ENCODE data around the gene SUV39H2. TPM values are rescaled to one million over a fixed set of nuclear protein-coding genes. Genes with fewer than 3 reads are reported as not detected.

SUV39H2 gene
- total and polyA plus RNA-seq, 4 donors: 1.8 to 7.5 (median 2.9) TPM

GRCh38 chr10:14945108-14945507 is 66.4 kb downstream of the SUV39H2 start:
- WGBS: 97% methylated on average over 5 of the region's 5 CpGs
- no peak overlapping the region for H3K4me3 ChIP-seq (ENCODE audit: low read depth in 1 of 3, low read length in 3 of 3)
- no peak overlapping the region for H3K27ac ChIP-seq (ENCODE audit: low read depth in 1 of 2, low read length in 2 of 2)
- TF ChIP-seq NR2F2 (IDR thresholded peaks at IDR 0.05): no peak
- no peak for TF ChIP-seq SP1 (IDR thresholded peaks at IDR 0.05)
- peaks cover 0 to 2% (median 0%) of the 10 kb centered on the region in 4 donors for H3K4me1 ChIP-seq (ENCODE audit: control insufficient read depth in 4 of 4, insufficient read depth in 4 of 4, low read length in 3 of 4)
- peaks cover 3 to 11% (median 6%) of the 10 kb centered on the region in 4 donors for H3K36me3 ChIP-seq (ENCODE audit: control insufficient read depth in 4 of 4, insufficient read depth in 3 of 4, low read depth in 1 of 4, low read length in 3 of 4)
- H3K27me3 ChIP-seq (ENCODE audit: control insufficient read depth in 4 of 4, insufficient read depth in 4 of 4, low read length in 3 of 4): no peaks in the 10 kb centered on the region
- H3K9ac ChIP-seq (ENCODE audit: low read depth in 1 of 2, low read length in 2 of 2): no peak overlapping the region
- no peak for DNase-seq (ENCODE audit: low spot score)
- no peaks in the 10 kb centered on the region for H3K9me3 ChIP-seq (ENCODE audit: control insufficient read depth in 4 of 4, low read length in 3 of 4)

- H3K9ac ChIP-seq (ENCODE audit: low read depth in 1 of 2, low read length in 2 of 2): no peak overlapping the region
- no peaks in the 10 kb centered on the region for H3K9me3 ChIP-seq (ENCODE audit: control insufficient read depth in 4 of 4, low read length in 3 of 4)
- 98% methylated on average over 1 of the region's 1 CpG for WGBS
- H3K36me3 ChIP-seq (ENCODE audit: control insufficient read depth in 4 of 4, insufficient read depth in 3 of 4, low read depth in 1 of 4, low read length in 3 of 4): peaks cover 3 to 8% (median 5%) of the 10 kb centered on the region in 4 donors
- H3K27ac ChIP-seq (ENCODE audit: low read depth in 1 of 2, low read length in 2 of 2): no peak overlapping the region
- no peak for DNase-seq (ENCODE audit: low spot score)
- no peaks in the 10 kb centered on the region for H3K27me3 ChIP-seq (ENCODE audit: control insufficient read depth in 4 of 4, insufficient read depth in 4 of 4, low read length in 3 of 4)
- H3K4me3 ChIP-seq (ENCODE audit: low read depth in 1 of 3, low read length in 3 of 3): no peak overlapping the region
- peaks cover 0 to 2% (median 0%) of the 10 kb centered on the region in 4 donors for H3K4me1 ChIP-seq (ENCODE audit: control insufficient read depth in 4 of 4, insufficient read depth in 4 of 4, low read length in 3 of 4)
- TF ChIP-seq ZBTB33 (IDR thresholded peaks at IDR 0.05): no peak
- no peak for TF ChIP-seq JUND (IDR thresholded peaks at IDR 0.05)
- TF ChIP-seq FOXA2 (IDR thresholded peaks at IDR 0.05): no peak
- TF ChIP-seq REST (IDR thresholded peaks at IDR 0.05): no peak
- no peak for TF ChIP-seq TAF1 (conservative IDR thresholded peaks at IDR 0.05)
- no peak for TF ChIP-seq GABPA (IDR thresholded peaks at IDR 0.05 in 1 of 2, conservative IDR thresholded peaks at IDR 0.05 in 1 of 2)
- TF ChIP-seq HNF4G (IDR thresholded peaks at IDR 0.05): no peak
- TF ChIP-seq SP1 (IDR thresholded peaks at IDR 0.05): no peak
- TF ChIP-seq RAD21 (IDR thresholded peaks at IDR 0.05): no peak
- no peak for TF ChIP-seq CTCF (IDR thresholded peaks at IDR 0.05; ENCODE audit: low read depth, low read length, missing input control)
- TF ChIP-seq HNF4A (conservative IDR thresholded peaks at IDR 0.05): no peak
- TF ChIP-seq ATF3 (IDR thresholded peaks at IDR 0.05): no peak
- TF ChIP-seq NR2F2 (IDR thresholded peaks at IDR 0.05): no peak
- TF ChIP-seq RXRA (IDR thresholded peaks at IDR 0.05): no peak
Measured at GRCh38 chr10:14947268-14947667, 68.6 kb downstream of the SUV39H2 start.
